ENCODE measurements around the gene GIPC2.
"Not testable (repeated sequence)": the region's sequence is repeated elsewhere in the genome, so short reads cannot be mapped to it uniquely, and the experiment has no call there.

DNA sequence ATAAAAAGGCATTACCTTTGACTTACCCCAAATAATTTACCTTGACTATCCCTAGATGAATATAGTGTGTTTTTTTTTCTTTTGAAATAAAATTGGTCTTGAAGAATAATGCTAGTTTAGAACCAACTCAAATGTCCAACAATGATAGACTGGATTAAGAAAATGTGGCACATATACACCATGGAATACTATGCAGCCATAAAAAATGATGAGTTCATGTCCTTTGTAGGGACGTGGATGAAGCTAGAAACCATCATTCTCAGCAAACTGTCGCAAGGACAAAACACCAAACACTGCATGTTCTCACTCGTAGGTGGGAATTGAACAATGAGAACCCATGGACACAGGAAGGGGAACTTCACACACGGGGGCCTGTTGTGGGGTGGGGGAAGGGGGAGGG is 63.9 kb downstream of the GIPC2 start:
- TF ChIP-seq, protein P1, sequence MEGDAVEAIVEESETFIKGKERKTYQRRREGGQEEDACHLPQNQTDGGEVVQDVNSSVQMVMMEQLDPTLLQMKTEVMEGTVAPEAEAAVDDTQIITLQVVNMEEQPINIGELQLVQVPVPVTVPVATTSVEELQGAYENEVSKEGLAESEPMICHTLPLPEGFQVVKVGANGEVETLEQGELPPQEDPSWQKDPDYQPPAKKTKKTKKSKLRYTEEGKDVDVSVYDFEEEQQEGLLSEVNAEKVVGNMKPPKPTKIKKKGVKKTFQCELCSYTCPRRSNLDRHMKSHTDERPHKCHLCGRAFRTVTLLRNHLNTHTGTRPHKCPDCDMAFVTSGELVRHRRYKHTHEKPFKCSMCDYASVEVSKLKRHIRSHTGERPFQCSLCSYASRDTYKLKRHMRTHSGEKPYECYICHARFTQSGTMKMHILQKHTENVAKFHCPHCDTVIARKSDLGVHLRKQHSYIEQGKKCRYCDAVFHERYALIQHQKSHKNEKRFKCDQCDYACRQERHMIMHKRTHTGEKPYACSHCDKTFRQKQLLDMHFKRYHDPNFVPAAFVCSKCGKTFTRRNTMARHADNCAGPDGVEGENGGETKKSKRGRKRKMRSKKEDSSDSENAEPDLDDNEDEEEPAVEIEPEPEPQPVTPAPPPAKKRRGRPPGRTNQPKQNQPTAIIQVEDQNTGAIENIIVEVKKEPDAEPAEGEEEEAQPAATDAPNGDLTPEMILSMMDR (IDR thresholded peaks at IDR 0.05) = not testable (repeated sequence)
- not testable (repeated sequence) for TF ChIP-seq ZFX (IDR thresholded peaks at IDR 0.05; ENCODE audit: borderline replicate concordance)

All from 22Rv1 (cell line).